Hematopoietic multipotent progenitor cell treated with erythropoietin and hydrocortisone succinate and interleukin-3 and kit ligand, for 4 days (in vitro differentiated cells): ENCODE data around the gene MYZAP.

Source experiments
- DNase-seq: peaks from one replicate; pipeline ENCODE4 v3.0.0-alpha.2; 2015

The MYZAP gene, protein sequence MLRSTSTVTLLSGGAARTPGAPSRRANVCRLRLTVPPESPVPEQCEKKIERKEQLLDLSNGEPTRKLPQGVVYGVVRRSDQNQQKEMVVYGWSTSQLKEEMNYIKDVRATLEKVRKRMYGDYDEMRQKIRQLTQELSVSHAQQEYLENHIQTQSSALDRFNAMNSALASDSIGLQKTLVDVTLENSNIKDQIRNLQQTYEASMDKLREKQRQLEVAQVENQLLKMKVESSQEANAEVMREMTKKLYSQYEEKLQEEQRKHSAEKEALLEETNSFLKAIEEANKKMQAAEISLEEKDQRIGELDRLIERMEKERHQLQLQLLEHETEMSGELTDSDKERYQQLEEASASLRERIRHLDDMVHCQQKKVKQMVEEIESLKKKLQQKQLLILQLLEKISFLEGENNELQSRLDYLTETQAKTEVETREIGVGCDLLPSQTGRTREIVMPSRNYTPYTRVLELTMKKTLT

DNA sequence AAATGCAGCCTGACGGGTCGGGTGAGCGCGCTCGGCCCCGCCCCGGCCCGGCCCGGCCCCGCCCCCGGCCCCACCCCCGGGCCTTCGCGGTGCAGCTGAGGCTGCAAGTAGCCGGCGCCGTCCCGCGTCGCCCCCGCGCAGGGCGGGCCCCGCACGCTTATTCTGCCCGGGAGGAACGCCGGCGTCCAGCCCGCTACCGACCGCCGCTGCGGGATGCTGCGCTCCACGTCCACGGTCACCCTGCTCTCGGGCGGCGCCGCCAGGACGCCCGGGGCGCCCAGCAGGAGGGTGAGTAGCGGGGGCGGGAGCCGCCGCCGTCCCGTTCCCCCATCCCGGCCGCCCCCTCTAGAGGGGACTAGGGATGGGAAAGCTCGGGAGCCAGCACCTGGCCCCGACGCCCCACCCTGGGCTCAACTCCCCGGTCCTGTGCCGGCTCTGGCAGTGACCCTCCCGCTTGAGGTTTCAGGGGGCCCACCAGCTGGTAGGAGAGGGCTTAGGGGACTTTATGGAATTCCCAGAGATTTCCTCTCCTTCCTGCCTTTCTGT, at the start of gene MYZAP:
TSS of gene MYZAP (plus strand) at position 83 of the 546 bp plus-strand sequence. CDS start at position 214, 131 bp downstream.
- DNase-seq: peak; percentile 53

DNA sequence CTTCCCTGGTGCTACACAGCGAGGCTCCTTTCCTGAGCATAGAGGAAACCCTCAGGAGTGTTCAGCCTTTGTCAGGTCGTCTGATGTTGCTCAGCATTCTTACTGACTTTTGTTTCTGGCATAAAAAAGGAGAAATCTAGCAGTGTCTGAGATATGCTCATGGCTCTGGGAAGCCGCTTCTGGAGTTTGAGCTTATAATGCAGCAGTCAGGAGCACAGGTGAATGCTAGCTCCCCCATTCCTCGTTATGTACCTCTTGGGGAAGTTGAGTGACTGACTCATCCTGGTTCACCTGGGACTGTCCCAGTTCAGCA, 49.2 kb upstream of the MYZAP start:
- no peak for DNase-seq

DNA sequence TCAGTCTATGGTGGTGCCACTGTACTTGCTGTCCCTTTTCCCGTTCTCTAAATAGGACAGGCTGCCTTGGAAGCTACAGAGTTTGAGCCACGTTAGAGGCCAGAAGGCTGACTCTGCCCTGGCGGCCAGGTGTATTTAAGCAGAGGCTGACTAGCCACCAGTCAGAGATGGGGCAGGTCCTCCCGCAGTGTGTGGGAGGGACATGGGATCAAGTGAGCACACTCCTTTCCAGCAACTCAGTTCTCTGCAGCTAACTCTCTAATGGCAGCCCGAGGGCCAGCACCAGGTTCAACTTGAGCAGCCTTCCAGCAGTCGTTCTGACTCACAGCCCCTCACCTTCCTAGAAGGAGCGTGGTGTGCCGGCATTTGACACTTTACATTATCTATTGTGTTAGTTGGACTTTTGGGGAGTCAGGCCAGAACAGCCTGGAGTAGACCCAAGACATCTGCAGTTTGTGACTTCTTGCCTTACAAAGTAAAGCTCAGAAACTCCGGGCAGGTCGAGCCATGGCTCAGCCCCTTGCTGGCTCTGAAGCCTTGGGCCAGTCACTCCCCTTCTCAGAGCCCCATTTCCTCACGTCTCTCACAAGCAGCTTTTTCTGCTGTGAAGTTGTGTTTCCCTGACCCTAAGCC, 46.7 kb upstream of the MYZAP start:
- no peak for DNase-seq

DNA sequence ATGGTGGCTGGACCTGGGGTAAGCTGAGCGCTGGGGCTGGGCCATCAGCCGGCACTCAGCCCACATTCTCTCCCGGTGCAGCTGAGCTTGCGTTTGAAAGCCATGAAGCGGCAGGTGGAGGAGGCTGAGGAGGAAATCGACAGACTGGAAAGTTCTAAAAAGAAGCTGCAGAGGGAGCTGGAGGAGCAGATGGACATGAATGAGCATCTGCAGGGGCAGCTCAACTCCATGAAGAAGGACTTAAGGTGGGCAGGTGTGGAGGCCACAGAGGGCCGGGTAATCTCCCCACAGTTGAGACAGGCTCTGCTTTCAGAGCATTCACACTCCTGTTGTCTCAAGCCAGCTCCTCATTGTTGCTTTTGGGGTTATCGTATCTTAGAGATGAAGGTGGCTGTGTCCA, 45.7 kb upstream of the MYZAP start:
- DNase-seq: no peak

DNA sequence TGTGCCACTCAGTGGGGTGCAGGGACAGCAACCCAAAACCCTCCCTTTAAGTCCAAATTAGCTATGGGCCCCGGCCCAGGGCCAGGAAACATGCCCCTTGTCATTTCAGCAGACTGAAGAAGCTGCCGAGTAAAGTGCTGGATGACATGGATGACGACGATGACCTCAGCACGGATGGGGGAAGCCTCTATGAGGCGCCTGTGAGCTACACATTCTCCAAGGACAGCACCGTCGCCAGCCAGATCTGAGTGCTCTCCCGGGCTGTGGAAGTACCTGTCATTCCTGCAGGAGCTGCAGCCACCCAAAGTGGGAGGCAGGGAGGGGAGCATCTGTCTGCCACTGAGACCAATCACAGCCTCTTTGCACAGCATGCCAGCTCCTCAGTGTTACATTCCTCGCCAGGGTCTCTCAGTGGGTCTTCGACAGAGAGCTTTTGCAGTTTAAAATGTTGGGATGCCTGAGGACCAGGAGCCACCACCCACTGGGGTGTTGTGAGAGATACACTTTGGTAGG, 44.4 kb upstream of the MYZAP start:
- DNase-seq: no peak

DNA sequence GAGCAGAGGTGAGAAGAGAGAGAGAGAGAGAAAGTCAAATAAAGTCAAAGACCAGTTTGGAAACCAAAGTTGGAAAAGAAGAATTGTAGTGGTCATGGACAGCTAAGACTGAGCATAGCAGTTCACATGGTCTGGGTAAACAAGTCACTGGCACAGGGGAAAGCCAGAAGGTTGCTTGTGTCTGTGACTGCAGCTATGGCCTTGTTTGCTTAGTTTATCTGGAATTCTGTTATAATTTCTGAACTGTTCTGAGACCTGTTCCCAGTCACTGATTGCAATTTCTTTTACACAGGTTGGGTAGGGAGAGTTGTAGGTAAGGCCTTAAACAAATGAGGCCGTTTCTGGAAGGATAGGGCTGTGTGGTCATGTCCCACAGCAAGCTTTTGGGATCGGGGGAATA, 43.4 kb upstream of the MYZAP start:
- no peak for DNase-seq

DNA sequence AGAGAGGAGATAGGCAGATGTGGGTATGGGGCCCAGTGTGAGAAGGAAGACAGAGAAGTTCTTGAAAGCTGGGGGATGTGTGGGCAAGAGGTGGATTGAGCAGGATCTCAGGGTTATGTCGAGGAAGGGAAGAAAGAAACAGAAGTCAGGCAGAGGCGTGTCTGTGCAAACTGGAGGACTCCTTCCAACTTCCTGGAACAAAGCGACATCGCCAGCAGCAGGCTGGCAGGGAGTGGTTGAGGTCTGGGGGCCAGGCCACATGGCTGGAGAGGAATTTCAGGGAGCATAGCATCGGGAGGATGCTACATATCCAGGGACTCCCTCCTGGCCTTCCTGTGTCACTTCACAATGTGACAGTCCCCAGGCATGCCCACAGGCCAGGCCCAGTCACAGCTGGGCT, 42.9 kb upstream of the MYZAP start:
- DNase-seq: no peak

DNA sequence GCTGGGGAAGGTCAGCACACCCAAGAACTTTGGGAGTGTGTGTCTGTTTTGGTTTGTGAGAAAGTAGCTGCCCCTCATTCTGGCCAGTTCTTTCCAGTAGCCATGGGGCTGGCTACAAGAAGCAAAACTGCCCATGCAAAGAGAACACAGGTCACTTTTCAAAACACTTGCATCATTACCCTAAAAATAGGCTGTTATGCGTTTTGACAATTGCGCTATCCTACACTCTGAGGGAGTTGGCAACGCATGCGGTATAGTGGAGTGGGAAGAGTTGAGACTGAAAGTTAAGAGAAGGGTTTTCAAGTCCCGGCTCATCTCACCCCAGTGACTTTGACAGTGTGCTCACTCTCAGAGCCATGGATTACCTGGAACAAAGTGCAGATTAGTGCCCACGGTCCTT, 41.8 kb upstream of the MYZAP start:
- DNase-seq: no peak

DNA sequence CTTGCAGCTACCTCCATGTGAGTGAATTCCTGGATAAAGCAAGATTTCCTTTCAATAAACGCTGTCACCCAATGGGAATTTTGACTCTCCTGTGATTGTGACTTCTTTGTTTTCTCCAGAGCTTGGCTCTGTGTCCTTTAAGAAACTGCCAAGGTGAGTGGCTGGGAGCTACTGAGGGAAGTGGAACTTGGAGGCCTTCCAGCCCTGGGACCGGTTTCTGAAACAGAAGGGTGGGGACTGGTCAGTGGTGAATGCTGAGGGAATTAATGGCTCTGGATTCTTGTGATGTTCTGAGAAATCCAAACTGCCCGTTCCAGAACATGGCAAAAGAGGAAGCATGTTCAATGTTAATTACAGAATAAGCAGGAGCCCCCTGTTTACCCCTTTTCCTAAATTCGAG, 41.1 kb upstream of the MYZAP start:
- DNase-seq: no peak

DNA sequence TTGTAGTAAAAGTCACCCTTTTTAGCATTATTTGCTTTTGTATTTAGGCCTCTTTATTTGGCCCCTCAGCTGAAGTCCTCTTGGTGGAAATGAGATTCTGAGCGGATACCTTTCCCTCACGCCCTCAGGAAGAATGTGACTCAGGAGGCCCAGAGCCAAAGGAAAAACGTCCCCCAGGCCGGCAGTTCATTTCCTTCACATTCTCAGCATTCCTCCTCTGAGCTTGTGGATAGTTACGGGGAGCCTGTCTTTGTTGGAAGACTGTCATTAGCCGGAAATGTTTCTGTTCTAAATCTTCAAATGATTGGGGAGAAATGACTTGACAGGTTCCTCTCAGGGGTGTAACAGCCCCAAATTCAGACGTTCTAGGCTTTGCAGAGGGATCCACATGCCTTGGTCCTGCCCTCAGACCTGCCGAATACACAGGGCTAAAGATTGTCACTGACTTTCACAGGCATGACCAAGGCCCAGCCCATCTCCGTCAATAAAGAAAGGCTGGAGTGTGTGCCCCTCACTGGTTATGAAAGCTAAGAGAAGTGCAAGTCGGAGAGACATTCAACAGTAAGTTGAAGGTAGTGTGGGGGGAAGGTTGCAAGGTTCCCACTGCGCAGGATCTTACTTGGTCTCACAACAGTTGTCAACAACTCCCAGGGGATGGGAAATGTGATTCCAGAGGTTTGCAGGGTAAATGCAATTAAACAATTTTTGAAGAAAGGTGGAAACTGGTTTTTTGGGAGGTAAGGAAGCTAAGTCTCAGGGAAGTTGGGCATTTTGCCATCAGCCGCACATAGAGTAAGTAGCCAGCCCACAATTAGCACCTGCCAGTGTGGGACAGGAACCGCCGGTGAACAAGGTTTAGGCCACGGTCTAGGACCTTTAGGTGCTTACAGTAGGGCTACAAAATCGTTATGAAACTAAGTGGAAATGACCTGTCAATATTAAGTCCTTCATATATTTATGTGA, 39.7 kb upstream of the MYZAP start:
- DNase-seq: no peak

DNA sequence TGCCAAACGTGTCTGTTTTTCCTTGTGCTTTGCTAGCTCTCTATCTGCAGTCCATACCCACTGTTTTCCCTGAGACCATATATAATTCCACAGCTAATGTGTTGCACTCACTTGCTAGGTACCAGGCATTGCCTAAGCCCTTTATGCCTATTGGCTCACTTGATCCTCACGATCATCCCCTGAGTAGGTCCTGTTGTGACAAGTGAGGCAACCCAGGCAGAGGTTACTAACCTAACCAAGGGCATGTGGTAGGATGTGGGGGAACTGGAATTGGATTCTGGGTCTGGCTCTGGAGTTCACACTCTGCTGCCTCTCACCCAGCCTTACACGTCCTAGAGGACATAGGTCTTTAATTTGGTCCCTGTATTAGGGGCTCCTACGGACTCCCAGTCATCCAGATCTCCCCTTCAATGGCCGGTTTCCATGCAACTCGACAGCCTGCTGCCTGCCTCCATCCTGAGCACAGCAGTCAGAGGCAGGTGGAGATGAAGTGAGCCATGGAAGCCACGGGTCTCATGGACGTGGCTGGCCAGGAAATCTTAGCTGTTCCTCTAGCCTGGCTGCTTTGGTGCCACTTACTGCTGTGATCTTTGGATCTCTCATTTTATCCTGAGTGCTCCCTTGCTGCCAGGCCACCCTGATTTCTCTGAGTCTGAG, 38.9 kb upstream of the MYZAP start:
- no peak for DNase-seq

DNA sequence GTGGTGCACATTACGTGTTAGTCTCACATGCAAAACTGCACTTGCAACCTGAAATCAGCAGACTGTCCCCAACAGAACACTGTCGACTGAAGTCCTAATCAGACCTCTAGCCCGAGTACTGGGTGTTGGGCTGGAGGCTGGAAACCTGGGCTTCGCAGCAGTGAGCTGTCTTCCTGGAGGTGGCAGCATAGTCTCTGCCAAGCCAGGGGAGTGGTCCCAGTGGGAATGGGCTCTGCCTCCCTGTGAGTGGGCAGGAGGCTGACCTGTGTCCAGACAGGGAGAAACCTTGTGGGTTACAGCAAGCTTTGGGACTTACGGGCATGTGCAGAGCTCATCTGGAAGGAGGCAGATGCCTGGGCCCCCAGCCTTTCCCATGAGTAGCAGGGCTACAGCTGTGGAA, 38.2 kb upstream of the MYZAP start:
- no peak for DNase-seq

DNA sequence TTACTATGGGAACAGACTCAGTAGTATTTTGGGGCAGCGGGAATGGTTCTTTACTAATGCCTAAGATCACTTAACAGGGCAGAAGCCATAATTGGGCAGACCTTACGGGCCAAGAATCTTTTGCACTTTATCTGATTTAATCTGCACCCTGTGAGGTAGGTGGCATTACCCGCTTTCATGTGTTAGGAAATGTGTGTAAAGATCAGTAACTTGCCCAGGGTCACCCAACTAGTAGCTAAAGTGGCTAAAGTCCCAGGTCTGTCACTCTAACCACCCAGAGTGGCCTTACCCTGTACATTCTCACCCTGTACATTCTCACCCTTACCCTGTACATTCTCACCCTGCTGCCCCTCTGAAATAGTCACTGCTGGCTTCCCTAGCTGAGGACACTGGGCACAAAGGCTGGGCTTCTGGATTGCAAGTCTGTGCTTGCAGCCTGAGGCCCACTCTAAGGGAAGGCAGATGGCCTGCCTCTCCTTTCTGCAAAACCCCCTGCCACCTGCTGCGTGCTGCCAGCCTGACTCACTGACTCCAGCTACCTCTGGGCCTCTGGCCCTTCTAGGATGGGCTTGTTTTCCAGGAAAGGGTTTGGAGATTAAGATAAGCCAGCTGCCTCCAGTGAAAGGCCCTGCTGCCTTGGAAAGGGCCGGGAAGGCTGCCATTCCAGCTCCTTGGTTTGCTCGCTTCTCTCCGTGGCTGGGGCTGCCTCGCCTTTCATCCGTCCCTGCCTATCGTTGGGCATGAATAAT, 37.5 kb upstream of the MYZAP start:
- no peak for DNase-seq

DNA sequence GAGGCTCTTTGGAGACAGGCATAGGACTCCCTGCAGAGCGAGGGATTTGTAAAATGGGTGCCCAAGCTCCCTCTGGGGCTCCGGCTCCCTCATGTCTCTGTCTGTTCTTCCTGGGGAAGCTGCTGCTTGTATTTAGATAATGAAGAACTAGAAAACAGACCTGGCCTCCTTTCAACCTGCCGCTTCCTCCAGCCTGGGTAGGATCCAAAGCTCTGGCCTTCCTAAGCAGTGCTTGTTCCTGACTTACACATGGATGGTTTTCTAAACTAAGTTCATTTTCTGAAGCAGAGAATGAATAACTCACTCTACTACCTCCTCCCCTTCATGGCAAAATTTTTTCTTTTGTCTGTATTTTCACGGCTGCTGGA, 36.9 kb upstream of the MYZAP start:
- DNase-seq: no peak

DNA sequence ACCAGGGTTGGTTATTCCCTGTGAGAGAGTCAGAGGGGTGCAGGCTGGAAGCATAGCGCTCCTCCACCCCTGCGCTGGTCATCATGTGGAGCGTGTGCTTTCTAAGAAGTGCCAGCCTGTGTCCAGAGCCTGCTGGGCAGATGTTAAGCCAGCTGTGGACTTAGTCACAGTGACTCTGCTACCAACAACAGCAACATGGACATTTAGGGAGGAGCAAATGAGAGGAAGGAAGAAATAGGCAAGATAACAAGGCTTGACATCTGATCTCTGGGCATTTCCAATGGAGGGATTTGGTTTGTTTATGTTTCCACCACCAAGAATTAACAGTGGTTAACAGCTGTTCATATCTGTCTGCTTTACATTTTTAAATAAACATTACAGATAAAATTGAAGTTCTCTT, 36.4 kb upstream of the MYZAP start:
- peak; percentile 19 for DNase-seq

DNA sequence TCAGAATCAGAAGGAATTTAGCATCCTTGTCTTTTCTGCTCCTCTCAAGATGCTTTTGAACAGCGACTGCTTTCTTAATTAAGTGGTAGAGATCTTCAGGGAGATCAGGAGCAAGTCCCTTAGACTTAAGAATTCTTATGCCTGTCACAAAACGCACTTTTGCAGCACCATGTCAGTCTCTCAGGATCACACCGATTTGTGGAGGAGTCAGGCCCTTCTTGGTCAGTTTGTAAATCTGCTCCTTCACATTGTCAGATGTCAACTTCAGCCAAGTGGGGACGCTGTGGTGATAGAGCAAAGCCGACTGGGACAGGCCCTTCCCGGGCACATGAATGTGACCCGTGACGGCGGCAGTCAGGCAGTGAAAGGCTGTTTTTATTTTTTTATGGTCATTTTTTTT, 35.7 kb upstream of the MYZAP start:
- no peak for DNase-seq

DNA sequence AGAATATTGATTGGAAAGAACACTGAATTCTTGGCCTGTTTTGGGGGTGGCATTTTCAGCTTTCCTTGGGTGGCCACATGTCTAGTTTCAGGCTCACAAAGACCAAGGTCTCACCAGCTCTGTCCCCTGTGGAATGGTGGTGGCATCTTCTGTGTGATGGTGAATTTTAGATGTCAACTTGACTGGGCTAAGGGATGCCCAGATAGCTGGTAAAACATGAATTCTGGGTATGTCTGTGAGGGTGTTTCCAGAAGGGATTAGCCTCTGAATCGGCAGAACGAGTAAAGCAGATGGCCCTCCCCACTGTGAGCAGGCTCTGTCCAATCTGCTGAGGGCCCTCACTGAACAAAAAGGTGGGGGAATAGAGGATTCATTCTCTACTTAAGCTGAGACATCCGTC, 34.4 kb upstream of the MYZAP start:
- DNase-seq: no peak

DNA sequence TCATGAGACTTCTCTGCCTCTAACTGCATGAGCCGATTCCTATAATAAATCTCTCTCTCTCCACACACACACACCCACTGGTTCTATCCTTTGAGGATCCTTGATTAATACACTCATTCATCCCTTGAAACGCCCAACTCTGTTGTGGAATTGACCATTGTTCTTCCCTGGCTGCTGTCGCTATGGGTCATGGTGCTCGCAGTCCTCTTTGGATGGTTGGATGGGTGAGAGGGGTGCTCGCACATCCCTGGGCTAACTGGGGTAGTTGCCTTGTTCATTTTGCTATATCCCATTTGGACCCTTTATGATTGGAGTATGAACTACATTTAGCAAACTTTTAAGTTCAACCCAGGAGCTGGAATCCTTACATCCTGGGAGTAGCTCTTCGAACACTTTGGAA, 33.9 kb upstream of the MYZAP start:
- DNase-seq: no peak

DNA sequence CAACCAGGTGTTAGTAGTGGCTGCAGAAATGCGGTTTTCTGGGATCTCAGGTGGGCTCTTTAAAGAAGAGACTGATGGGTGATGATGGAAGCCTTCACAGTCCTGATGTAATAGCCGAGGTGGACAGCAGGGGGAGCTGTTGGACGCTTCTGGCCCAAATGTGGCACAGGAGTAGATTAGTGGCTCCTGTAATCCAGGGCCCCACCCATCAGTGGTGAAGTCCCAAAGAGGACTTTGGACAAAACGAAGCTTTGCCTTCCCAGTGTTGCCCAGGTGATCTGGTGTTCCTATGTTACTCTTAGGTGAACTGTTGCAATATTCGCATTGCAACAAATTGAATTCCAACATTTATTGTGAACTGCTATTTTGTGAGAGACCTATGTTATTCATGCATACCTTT, 31.8 kb upstream of the MYZAP start:
- peak; percentile 77 for DNase-seq

DNA sequence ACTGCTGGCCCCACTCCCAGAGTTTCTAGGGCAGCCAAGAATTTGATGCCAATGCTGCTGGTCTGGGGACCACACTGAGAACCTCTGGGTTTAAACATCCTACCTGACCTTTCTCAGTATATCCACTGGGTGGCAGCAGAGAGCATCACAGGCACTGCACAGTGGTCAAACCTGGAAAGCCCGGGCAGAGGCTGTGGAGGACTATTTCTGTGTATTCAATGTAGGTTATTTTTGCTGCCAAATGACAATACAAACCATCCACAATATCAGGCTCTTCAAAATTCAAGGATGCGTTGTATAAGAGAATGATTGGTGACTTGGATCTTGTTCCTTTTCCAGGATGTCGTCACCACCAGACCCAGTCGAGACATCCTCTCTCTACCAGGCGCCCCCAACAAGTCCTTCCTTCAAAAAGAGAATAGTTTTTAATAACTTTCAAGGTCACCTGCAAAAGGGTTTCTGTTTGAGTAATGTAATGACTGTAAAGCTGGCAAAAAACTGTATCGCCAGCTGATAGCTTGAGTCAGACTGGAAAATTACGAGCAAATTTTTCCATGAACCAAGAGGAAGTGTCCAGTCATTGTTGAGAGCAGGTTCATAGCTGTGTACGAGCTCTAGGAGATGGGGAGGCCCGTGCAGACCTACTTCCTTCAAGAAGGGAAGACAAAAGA, 30.5 kb upstream of the MYZAP start:
- DNase-seq: peak; percentile 88

DNA sequence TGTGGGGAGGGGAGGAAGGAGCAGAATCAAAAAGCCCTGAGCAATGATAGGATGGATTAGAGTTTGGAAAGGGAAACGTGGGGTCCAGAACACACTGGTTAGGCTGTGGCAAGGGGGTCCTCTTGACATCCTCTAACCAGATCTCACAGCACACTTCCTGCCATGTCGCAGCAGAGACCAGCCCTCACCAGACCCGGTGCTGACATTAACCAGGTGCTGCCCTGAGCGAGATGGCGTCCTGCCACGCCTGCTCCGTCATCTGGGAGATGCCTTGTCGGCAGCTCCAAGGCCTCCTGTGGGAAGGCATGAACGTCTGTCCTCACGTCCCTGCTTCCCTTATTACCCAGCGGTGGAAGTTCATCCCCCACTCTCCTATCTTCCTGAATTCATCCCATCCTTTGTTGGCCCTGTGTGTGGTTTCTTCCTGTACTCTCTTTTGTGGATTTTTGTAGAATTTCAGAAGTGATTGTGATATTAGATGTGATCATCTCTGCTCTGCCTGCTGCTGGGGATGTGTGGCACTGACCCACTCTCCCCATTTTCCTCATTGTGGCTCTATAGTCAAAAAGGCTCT, 29.4 kb upstream of the MYZAP start:
- peak; percentile 10 for DNase-seq
